Measurements from ENCODE around the gene C3orf70. TPM values are rescaled to one million over a fixed set of nuclear protein-coding genes. Genes with fewer than 3 reads are reported as not detected.
A peak's percentile ranks its signal among the peaks of the same experiment; 100 is the strongest.

Gene C3orf70
- total and polyA plus RNA-seq, 3 donors from 2014 or later: 11.9 to 33.5 (median 21.0) TPM

DNA sequence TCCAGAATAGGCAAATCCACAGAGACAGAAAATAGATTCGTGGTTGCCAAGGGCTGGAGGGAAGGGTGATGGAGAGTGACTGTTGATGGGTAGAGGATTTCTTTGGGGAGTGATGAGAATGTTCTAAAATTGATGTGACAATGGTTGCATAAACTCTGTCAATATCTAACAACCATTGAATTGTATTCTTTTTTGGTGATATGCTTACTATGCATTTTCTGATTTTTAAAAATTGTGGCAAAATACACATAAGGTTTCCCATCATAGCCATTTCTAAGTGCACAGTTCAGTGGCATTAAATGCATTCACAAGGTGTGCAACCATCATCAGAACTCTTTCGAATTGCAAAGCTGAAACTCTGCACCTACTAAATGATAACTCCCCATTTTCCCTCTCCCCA is 44.2 kb upstream of the C3orf70 start:
- intact Hi-C loops (cut with DNase I; ENCODE audit: low total_unique reads): no loop called here
- Histone ChIP-seq H3K9me3 (no peaks in the 10 kb centered on the region), H3K27ac (no peak overlapping the region), H3K4me3 (no peak overlapping the region), H3K27me3 (no peaks in the 10 kb centered on the region), H3K4me1 (no peaks in the 10 kb centered on the region), H3K36me3 (ENCODE audit: low read depth, missing control alignments) (no peaks in the 10 kb centered on the region)
- TF ChIP-seq, protein P1, sequence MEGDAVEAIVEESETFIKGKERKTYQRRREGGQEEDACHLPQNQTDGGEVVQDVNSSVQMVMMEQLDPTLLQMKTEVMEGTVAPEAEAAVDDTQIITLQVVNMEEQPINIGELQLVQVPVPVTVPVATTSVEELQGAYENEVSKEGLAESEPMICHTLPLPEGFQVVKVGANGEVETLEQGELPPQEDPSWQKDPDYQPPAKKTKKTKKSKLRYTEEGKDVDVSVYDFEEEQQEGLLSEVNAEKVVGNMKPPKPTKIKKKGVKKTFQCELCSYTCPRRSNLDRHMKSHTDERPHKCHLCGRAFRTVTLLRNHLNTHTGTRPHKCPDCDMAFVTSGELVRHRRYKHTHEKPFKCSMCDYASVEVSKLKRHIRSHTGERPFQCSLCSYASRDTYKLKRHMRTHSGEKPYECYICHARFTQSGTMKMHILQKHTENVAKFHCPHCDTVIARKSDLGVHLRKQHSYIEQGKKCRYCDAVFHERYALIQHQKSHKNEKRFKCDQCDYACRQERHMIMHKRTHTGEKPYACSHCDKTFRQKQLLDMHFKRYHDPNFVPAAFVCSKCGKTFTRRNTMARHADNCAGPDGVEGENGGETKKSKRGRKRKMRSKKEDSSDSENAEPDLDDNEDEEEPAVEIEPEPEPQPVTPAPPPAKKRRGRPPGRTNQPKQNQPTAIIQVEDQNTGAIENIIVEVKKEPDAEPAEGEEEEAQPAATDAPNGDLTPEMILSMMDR (IDR thresholded peaks at IDR 0.05): no peak
- no peak for TF ChIP-seq POLR2A (IDR thresholded peaks at IDR 0.05)
- 83 to 91% methylated on average over 2 of the region's 2 CpGs for WGBS, 2 donors
- no peak for DNase-seq

DNA sequence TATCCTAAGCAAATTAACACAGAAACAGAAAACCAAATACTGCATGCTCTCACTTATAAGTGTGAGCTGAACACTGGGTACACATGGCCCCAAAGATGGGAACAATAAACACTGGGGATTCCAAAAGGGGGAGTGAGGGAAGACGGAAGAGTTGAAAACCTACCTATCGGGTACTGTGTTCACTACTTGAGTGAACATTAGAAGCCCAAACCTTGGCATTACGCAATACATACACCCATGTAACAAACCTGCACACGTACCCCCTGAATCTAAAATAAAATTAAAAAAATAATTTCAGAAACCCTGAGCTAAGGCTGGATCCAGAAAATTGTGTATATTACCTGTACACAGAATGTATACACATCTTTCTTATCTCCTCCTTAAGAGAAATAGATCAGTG is 42.8 kb upstream of the C3orf70 start:
- Histone ChIP-seq H3K36me3 (ENCODE audit: low read depth, missing control alignments) (no peaks in the 10 kb centered on the region), H3K27me3 (no peaks in the 10 kb centered on the region), H3K9me3 (no peaks in the 10 kb centered on the region), H3K4me1 (no peaks in the 10 kb centered on the region), H3K27ac (no peak overlapping the region), H3K4me3 (no peak overlapping the region)
- intact Hi-C loops (cut with DNase I; ENCODE audit: low total_unique reads): no loop called here
- TF ChIP-seq POLR2A (IDR thresholded peaks at IDR 0.05): no peak
- TF ChIP-seq, protein P1 (IDR thresholded peaks at IDR 0.05): no peak
- DNase-seq: no peak
- 90 to 96% methylated on average over 4 of the region's 4 CpGs for WGBS, 2 donors

DNA sequence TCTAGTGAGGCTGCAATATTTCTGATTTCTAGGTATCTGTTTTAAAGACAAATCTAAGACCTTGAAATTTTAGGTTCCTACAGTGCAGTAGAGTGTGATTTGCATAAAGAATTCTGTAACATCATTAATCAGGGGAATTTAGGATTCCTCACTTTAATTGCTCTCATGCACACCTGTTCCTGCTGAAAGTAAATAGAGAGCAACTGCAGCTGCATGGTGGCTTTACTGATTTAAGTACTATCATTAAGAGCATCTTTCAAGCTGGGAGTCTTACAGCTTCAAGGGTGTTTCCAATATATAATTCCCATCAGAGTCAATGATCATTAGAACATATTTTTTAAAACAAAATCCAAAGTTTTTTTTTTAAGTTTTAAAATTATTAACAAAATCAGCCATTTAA is 36.0 kb upstream of the C3orf70 start:
- TF ChIP-seq, protein P1 (IDR thresholded peaks at IDR 0.05): no peak
- TF ChIP-seq POLR2A (IDR thresholded peaks at IDR 0.05): no peak
- Histone ChIP-seq H3K27ac (no peak overlapping the region), H3K9me3 (no peaks in the 10 kb centered on the region), H3K27me3 (no peaks in the 10 kb centered on the region), H3K4me3 (no peak overlapping the region), H3K4me1 (no peaks in the 10 kb centered on the region), H3K36me3 (ENCODE audit: low read depth, missing control alignments) (no peaks in the 10 kb centered on the region)
- intact Hi-C loops (cut with DNase I; ENCODE audit: low total_unique reads): no loop called here
- no peak for DNase-seq

DNA sequence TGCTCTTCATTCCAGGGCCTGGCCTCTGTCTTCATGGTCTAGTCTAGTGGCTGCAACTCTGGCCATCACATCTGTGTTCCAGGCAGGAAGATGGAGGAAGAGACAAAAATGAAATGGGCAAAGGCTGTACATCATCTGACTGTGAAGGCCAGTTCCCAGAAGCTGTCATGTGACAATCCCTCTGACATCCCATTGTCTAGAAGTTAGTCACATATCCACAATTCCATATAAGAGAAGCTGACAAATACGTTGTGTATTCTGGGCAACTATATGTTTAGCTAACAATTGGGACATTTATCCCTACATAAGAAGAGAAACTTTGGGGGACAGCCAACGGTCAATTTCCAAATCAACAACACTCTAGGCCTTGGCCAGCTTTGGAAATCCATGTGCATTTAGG is 34.5 kb upstream of the C3orf70 start:
- Histone ChIP-seq H3K4me3 (no peak overlapping the region), H3K9me3 (no peaks in the 10 kb centered on the region), H3K4me1 (no peaks in the 10 kb centered on the region), H3K36me3 (ENCODE audit: low read depth, missing control alignments) (no peaks in the 10 kb centered on the region), H3K27ac (no peak overlapping the region), H3K27me3 (no peaks in the 10 kb centered on the region)
- intact Hi-C loops (cut with DNase I; ENCODE audit: low total_unique reads): no loop called here
- 85 to 87% methylated on average over 2 of the region's 2 CpGs for WGBS, 2 donors
- TF ChIP-seq, protein P1 (IDR thresholded peaks at IDR 0.05): no peak
- no peak for DNase-seq

DNA sequence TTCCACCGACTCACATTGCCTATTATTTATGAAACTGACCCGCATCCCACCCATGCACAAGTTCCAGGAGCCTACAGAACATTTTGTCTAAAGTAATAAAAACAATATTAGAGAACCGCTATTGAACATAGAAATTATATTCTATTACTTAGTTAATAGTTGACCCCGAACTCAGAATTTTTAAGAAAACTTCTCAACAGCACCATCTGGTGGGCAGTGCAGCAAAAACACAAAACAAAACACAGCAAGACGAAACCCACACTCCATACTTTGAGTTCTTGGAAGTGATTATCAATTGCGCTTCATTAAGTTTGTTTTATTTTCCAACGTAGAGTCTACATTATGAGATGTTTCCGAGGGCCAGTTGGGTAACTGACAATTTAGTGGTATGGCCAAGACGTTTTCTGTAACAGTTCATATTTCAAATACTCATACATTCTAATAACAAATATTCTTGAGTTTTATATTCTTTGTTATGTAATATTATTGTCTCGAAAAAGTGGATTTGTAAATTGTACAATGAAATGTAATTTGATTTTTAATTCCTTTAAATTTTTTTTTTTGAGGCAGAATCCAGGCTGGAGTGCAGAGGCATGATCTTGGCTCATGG is 24.0 kb upstream of the C3orf70 start:
- H3K4me3 ChIP-seq: no peak overlapping the region
- intact Hi-C loops (cut with DNase I; ENCODE audit: low total_unique reads): loop anchor here (5.0 kb wide), 1 partner anchor 305 kb away; no protein-coding TSS in a partner anchor
- TF ChIP-seq, protein P1 (IDR thresholded peaks at IDR 0.05): peak; percentile 69 to 79 (median 73)
- TF ChIP-seq POLR2A (IDR thresholded peaks at IDR 0.05): no peak
- no peaks in the 10 kb centered on the region for H3K27me3 ChIP-seq
- no peaks in the 10 kb centered on the region for H3K9me3 ChIP-seq
- H3K4me1 ChIP-seq: peaks cover 10% of the 10 kb centered on the region
- no peaks in the 10 kb centered on the region for H3K36me3 ChIP-seq (ENCODE audit: low read depth, missing control alignments)
- WGBS, 2 donors: 21 to 29% methylated on average over 10 of the region's 10 CpGs
- H3K27ac ChIP-seq: no peak overlapping the region
- peak; percentile 48 for DNase-seq
